Tibial nerve (tissue), 3 donors: ENCODE data around the gene NKX2-3.

Experiments used
- CTCF ChIP-seq, 5 experiments: fragments of 200-600 bp in 3 of 5; fragments of 450-650 bp in 2 of 5; sonication (generic) in 3 of 5; IDR thresholded peaks; one replicate each; pipeline ENCODE4 v1.5.1; 2016 to 2019; ENCODE audit warnings: antibody characterized with exemption in 5 of 5, mild to moderate bottlenecking in 3 of 5, moderate library complexity in 2 of 5
- POLR2A ChIP-seq, 2 donors: fragments of 450-650 bp; IDR thresholded peaks; one replicate each; pipeline ENCODE4 v1.6.1; 2017; ENCODE audit warnings: antibody characterized with exemption in 2 of 2, mild to moderate bottlenecking in 2 of 2, moderate library complexity in 2 of 2

GRCh38 chr10:99537989-99538917 lies 5.5 kb downstream of the NKX2-3 start:
- no peak for TF ChIP-seq CTCF (IDR thresholded peaks at IDR 0.05)
- TF ChIP-seq POLR2A (IDR thresholded peaks at IDR 0.05): no peak
